A549 (cell line): ENCODE measurements around the gene BUB1B. TPM values are rescaled to one million over a fixed set of nuclear protein-coding genes. Genes with fewer than 3 reads are reported as not detected.

Experiments
- ATAC-seq, 2 experiments: fragments of 200-7000 bp in 1 of 2; fragments of >200 bp in 1 of 2; cut with Nextera tagmentation in 1 of 2; cut with Tn5 transposase in 1 of 2; 3 replicates each; pipeline versions ENCODE4 v1.8.0 to v1.9.1; 2018 to 2020; ENCODE audit warnings: mild to moderate bottlenecking in 1 of 2, moderate library complexity in 1 of 2
- CTCF ChIA-PET: fragments of 300-600 bp; sonication (Branson Sonifier 250); formaldehyde crosslinking; extraction: SDS; loops from one replicate; lab custom pipeline; 2021; ENCODE audit warnings: antibody characterized with exemption, inconsistent platforms; lab: Yijun Ruan, JAX
- POLR2A ChIA-PET: fragments of 350-600 bp; formaldehyde crosslinking; extraction: SDS; loops from one replicate; lab custom pipeline; 2021; ENCODE audit warnings: antibody characterized with exemption, inconsistent platforms; lab: Yijun Ruan, JAX
- DNase-seq, 2 experiments: peaks; one replicate each; pipeline versions ENCODE4 v3.0.0 to v3.0.0-alpha.2; 2011 to 2016; ENCODE audit warnings: low read depth in 1 of 2, low spot score in 1 of 2
- FAIRE-seq: peaks from 2 replicates; lab custom pipeline; 2011; peaks lifted over from hg19 to GRCh38; lab: Jason Lieb, UNC
- H3K27ac ChIP-seq, 2 experiments: fragments of >200 bp; sonication (Bioruptor Twin); formaldehyde crosslinking; 3 replicates each; pipeline ENCODE4 v1.5.1; 2016 to 2017
- H3K4me1 ChIP-seq: fragments of >200 bp; sonication (Bioruptor Twin); formaldehyde crosslinking; 3 replicates; pipeline ENCODE4 v1.6.1; 2016
- H3K4me2 ChIP-seq: fragments of >200 bp; sonication (Bioruptor Twin); formaldehyde crosslinking; 3 replicates; pipeline ENCODE4 v1.6.1; 2016
- H3K4me3 ChIP-seq: fragments of >200 bp; sonication (Bioruptor Twin); formaldehyde crosslinking; 3 replicates; pipeline ENCODE4 v1.5.1; 2016
- H3K9me3 ChIP-seq: fragments of >200 bp; sonication (Bioruptor Twin); formaldehyde crosslinking; 3 replicates; pipeline ENCODE4 v1.6.1; 2016
- BCL3 ChIP-seq: fragments of >200 bp; sonication (Bioruptor Twin); formaldehyde crosslinking; IDR thresholded peaks from 3 replicates; pipeline ENCODE4 v1.6.1; 2016
- CEBPB ChIP-seq, 2 experiments: fragments of >200 bp in 1 of 2; sonication (Bioruptor Twin) in 1 of 2; formaldehyde crosslinking in 1 of 2; IDR thresholded peaks; 2 replicates each; pipeline ENCODE4 v1.6.1; 2012 to 2016
- E2F6 ChIP-seq: IDR thresholded peaks from 2 replicates; pipeline ENCODE4 v1.6.1; 2012; ENCODE audit warnings: low read depth, borderline replicate concordance
- FOXS1 ChIP-seq: fragments of 250-450 bp; sonication (Bioruptor Pico); IDR thresholded peaks from 2 replicates; pipeline ENCODE4 v1.5.0; 2020; ENCODE audit warnings: mild to moderate bottlenecking, moderate library complexity
- HOXB5 ChIP-seq: fragments of 250-450 bp; sonication (Bioruptor Pico); IDR thresholded peaks from 2 replicates; pipeline ENCODE4 v1.5.0; 2020; ENCODE audit warnings: mild to moderate bottlenecking, moderate library complexity
- JUNB ChIP-seq: fragments of >200 bp; sonication (Bioruptor Twin); formaldehyde crosslinking; IDR thresholded peaks from 2 replicates; pipeline ENCODE4 v1.6.1; 2016
- KDM1A ChIP-seq: fragments of 200-600 bp; sonication (generic); IDR thresholded peaks from 2 replicates; pipeline ENCODE4 v1.6.1; 2016; ENCODE audit warnings: low read depth, mild to moderate bottlenecking
- KDM5A ChIP-seq: fragments of 200-600 bp; sonication (generic); IDR thresholded peaks from 2 replicates; pipeline ENCODE4 v1.6.1; 2016; ENCODE audit warnings: antibody characterized with exemption, mild to moderate bottlenecking
- MAZ ChIP-seq: fragments of 150-350 bp; IDR thresholded peaks from 2 replicates; pipeline ENCODE4 v1.6.1; 2014; ENCODE audit warnings: antibody characterized with exemption, low read depth, low read length, borderline replicate concordance
- NPAS2 ChIP-seq: fragments of 250-450 bp; sonication (Bioruptor Pico); IDR thresholded peaks from 2 replicates; pipeline ENCODE4 v1.8.0; 2022; ENCODE audit warnings: mild to moderate bottlenecking, moderate library complexity, borderline replicate concordance
- NR3C1 ChIP-seq: fragments of >200 bp; sonication (Bioruptor Twin); formaldehyde crosslinking; IDR thresholded peaks from 3 replicates; pipeline ENCODE4 v1.6.1; 2017
- POLR2A ChIP-seq: IDR thresholded peaks from 2 replicates; pipeline ENCODE4 v1.6.1; 2012; ENCODE audit warnings: mild to moderate bottlenecking, low read length
- RNF2 ChIP-seq: fragments of 200-600 bp; sonication (generic); IDR thresholded peaks from 2 replicates; pipeline ENCODE4 v1.6.1; 2016; ENCODE audit warnings: low read depth, mild to moderate bottlenecking, antibody characterized with exemption, moderate library complexity, borderline replicate concordance
- SREBF2 ChIP-seq: fragments of 450-650 bp; IDR thresholded peaks from 2 replicates; pipeline ENCODE4 v1.6.1; 2014; ENCODE audit warnings: mild to moderate bottlenecking, moderate library complexity
- TP53 ChIP-seq: fragments of 250-450 bp; sonication (Bioruptor Pico); IDR thresholded peaks from 2 replicates; pipeline ENCODE4 v1.5.0; 2021; ENCODE audit warnings: mild to moderate bottlenecking, moderate library complexity
- USF2 ChIP-seq: fragments of 450-650 bp; IDR thresholded peaks from 2 replicates; pipeline ENCODE4 v1.6.1; 2014; ENCODE audit warnings: antibody characterized with exemption
- ZNF302 ChIP-seq: fragments of 250-450 bp; sonication (Bioruptor Pico); IDR thresholded peaks from 2 replicates; pipeline ENCODE4 v1.9.0; 2021; ENCODE audit warnings: inconsistent platforms, mild to moderate bottlenecking, moderate library complexity
- ZSCAN20 ChIP-seq: fragments of 250-450 bp; sonication (Bioruptor Pico); IDR thresholded peaks from 2 replicates; pipeline ENCODE4 v1.8.0; 2022; ENCODE audit warnings: mild to moderate bottlenecking, moderate library complexity
- WGBS: methylation state at CpG from one replicate; pipeline ENCODE4 v1.1.6; 2017; ENCODE audit errors: missing lambda C conversion rate; 5-methylcytosine and 5-hydroxymethylcytosine counted together
- polyA plus RNA-seq, 4 experiments: library from polyadenylated mRNA; depleted of rRNA in 3 of 4; stranded (reverse); fragments of >200 nt; fragmentation: RNase III in 1 of 4; extraction: RNeasy Plus Mini Kit Qiagen cat#74134 plus additional on column Dnase treatment in 1 of 4; gene quantifications; 2 replicates in 3 of 4; 3 replicates in 1 of 4; pipeline ENCODE4 v1.2.3, GENCODE V29; 2011 to 2017
- TF ChIP-seq, protein P1 (sequence below): IDR thresholded peaks from 2 replicates; pipeline ENCODE4 v1.6.1; 2012
- TF ChIP-seq, protein P2 (sequence below): IDR thresholded peaks from 2 replicates; pipeline ENCODE4 v1.6.1; 2012
- TF ChIP-seq, protein P3 (sequence below): fragments of 200-600 bp; sonication (generic); IDR thresholded peaks from 2 replicates; pipeline ENCODE4 v1.6.1; 2016; ENCODE audit warnings: antibody characterized with exemption, mild to moderate bottlenecking, moderate library complexity

The BUB1B gene
- polyA plus RNA-seq, 2 of the 4 experiments (the other 2 are of a cell fraction): 37.5 to 50.2 TPM

DNA sequence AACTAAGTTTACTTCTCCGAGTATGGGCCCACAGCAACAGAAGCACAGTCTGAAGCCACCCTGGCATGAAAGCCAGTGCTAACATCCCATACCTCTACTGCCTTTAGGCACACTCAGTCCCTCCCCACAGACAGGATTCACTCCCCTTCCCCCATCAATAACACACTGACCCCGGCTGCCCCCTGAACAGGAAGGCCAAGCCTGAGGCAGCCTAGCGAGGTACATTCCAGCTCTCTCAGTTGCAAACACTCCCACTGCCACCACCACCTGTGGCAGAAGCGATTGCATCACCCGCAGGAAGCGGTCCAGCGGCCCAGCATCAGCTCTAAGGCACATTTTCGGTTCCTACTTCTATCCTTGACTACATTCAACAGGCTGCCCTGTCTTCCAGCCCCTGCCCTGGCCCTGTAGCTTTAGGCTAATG, 45.2 kb upstream of the BUB1B start:
- DNase-seq: no peak
- FAIRE-seq: no peak
- no peak overlapping the region for H3K4me3 ChIP-seq
- H3K4me1 ChIP-seq: no peaks in the 10 kb centered on the region
- CTCF ChIA-PET: interaction anchor here (1.4 to 4.6 kb wide), 2 partner anchors 12 to 101 kb away, joined by 3 to 24 read pairs; no protein-coding TSS in a partner anchor
- H3K4me2 ChIP-seq: no peak overlapping the region
- 74% methylated on average over 8 of the region's 8 CpGs for WGBS
- TF ChIP-seq NR3C1 (no peak), CEBPB (IDR thresholded peaks at IDR 0.05) (peak in 1 of 2 experiments; percentile 4; a peak in 1 of 4 replicates)
- TF ChIP-seq, all 56 proteins: peak for 1
- ATAC-seq: no peak
- H3K9me3 ChIP-seq: no peaks in the 10 kb centered on the region
- POLR2A ChIA-PET: no interaction called here
- H3K27ac ChIP-seq: no peak overlapping the region

DNA sequence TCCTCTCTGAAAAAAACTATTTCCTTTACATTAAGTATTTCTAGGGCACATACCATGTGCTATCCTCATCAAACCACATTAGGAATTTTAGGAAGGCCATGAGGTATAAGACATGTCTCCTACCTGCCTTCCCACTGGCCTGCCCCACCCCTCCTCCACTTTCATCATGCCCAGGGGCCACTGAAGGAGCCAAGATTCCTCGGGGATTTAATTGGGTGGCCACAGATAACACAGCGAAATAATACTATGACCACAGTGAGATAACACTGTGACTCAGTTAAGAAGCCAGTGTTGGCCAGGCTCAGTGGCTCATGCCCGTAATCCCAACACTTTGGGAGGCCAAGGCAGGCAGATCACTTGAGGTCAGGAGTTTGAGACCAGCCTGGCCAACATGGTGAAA, 42.4 kb upstream of the BUB1B start:
- 40% methylated on average over 3 of the region's 3 CpGs for WGBS
- no peak overlapping the region for H3K4me3 ChIP-seq
- no peak for FAIRE-seq
- no peak overlapping the region for H3K4me2 ChIP-seq
- TF ChIP-seq RNF2 (no peak), ZSCAN20 (CRISPR knock-in tag) (no peak), KDM1A (no peak), JUNB (no peak), MAZ (no peak), FOXS1 (no peak), POLR2A (no peak), BCL3 (no peak), KDM5A (no peak), E2F6 (no peak), TP53 (CRISPR knock-in tag) (no peak), ZNF302 (CRISPR knock-in tag) (no peak), SREBF2 (no peak), NPAS2 (CRISPR knock-in tag) (no peak), HOXB5 (no peak), CEBPB (IDR thresholded peaks at IDR 0.05) (no peak), USF2 (no peak)
- TF ChIP-seq, protein P1, sequence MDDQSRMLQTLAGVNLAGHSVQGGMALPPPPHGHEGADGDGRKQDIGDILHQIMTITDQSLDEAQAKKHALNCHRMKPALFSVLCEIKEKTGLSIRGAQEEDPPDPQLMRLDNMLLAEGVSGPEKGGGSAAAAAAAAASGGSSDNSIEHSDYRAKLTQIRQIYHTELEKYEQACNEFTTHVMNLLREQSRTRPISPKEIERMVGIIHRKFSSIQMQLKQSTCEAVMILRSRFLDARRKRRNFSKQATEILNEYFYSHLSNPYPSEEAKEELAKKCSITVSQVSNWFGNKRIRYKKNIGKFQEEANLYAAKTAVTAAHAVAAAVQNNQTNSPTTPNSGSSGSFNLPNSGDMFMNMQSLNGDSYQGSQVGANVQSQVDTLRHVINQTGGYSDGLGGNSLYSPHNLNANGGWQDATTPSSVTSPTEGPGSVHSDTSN: no peak
- TF ChIP-seq, protein P2, sequence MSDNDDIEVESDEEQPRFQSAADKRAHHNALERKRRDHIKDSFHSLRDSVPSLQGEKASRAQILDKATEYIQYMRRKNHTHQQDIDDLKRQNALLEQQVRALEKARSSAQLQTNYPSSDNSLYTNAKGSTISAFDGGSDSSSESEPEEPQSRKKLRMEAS: no peak
- TF ChIP-seq, protein P3, sequence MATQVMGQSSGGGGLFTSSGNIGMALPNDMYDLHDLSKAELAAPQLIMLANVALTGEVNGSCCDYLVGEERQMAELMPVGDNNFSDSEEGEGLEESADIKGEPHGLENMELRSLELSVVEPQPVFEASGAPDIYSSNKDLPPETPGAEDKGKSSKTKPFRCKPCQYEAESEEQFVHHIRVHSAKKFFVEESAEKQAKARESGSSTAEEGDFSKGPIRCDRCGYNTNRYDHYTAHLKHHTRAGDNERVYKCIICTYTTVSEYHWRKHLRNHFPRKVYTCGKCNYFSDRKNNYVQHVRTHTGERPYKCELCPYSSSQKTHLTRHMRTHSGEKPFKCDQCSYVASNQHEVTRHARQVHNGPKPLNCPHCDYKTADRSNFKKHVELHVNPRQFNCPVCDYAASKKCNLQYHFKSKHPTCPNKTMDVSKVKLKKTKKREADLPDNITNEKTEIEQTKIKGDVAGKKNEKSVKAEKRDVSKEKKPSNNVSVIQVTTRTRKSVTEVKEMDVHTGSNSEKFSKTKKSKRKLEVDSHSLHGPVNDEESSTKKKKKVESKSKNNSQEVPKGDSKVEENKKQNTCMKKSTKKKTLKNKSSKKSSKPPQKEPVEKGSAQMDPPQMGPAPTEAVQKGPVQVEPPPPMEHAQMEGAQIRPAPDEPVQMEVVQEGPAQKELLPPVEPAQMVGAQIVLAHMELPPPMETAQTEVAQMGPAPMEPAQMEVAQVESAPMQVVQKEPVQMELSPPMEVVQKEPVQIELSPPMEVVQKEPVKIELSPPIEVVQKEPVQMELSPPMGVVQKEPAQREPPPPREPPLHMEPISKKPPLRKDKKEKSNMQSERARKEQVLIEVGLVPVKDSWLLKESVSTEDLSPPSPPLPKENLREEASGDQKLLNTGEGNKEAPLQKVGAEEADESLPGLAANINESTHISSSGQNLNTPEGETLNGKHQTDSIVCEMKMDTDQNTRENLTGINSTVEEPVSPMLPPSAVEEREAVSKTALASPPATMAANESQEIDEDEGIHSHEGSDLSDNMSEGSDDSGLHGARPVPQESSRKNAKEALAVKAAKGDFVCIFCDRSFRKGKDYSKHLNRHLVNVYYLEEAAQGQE: no peak
- TF ChIP-seq, all 56 proteins: peak for 0
- DNase-seq: no peak
- POLR2A ChIA-PET: no interaction called here
- no peak for ATAC-seq
- CTCF ChIA-PET: interaction anchor here (1.6 kb wide), 1 partner anchor 14 kb away, joined by 5 read pairs; no protein-coding TSS in a partner anchor
- Histone ChIP-seq H3K27ac (no peak overlapping the region), H3K4me1 (no peaks in the 10 kb centered on the region), H3K9me3 (no peaks in the 10 kb centered on the region)
